ENCODE measurements around the gene AAMDC. TPM values are rescaled to one million over a fixed set of nuclear protein-coding genes. Genes with fewer than 3 reads are reported as not detected.

Gene AAMDC
- total RNA-seq, 1 donor from 2014 or later, result 17.8 TPM

DNA sequence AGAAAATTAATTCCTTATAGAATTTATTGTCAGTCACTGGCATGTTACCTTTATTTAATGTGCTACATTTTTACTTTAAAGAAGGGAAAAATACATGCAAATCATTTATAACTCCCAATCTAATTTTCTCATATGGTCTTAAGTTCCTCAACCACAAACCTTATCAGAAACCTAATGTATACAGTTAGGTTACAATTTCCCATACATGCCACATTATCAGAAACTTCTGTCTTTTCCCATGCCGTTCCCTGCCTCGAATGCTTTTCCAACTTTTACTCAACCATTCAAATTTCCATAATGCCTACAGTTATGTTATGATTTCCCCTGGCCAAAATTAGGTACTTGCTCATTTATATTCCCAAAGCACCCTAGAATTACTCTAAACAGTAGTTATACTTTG lies 14.0 kb upstream of the AAMDC start:
- no peak overlapping the region for H3K27ac Mint-ChIP-seq (ENCODE audit: unreplicated experiment)
- no peaks in the 10 kb centered on the region for H3K9me3 Mint-ChIP-seq
- no peak overlapping the region for H3K4me3 Mint-ChIP-seq
- no peaks in the 10 kb centered on the region for H3K27me3 Mint-ChIP-seq (ENCODE audit: low read depth)
- peaks cover 9% of the 10 kb centered on the region for H3K4me1 Mint-ChIP-seq
- no peak for DNase-seq (ENCODE audit: low read depth, low spot score)
- peaks cover 7% of the 10 kb centered on the region for H3K36me3 Mint-ChIP-seq (ENCODE audit: low read depth)
- no peak for TF ChIP-seq CTCF (conservative IDR thresholded peaks at IDR 0.05)

GRCh38 chr11:77813256-77813655 lies 7.7 kb upstream of the AAMDC start:
- TF ChIP-seq CTCF (conservative IDR thresholded peaks at IDR 0.05), result no peak
- peaks cover 18% of the 10 kb centered on the region for H3K36me3 Mint-ChIP-seq (ENCODE audit: low read depth)
- H3K27ac Mint-ChIP-seq (ENCODE audit: unreplicated experiment), result no peak overlapping the region
- peaks cover 8% of the 10 kb centered on the region for H3K9me3 Mint-ChIP-seq
- peak overlapping the region; percentile 44 for H3K4me3 Mint-ChIP-seq
- no peak for DNase-seq (ENCODE audit: low read depth, low spot score)
- H3K4me1 Mint-ChIP-seq, result peaks cover 3% of the 10 kb centered on the region
- no peaks in the 10 kb centered on the region for H3K27me3 Mint-ChIP-seq (ENCODE audit: low read depth)

DNA sequence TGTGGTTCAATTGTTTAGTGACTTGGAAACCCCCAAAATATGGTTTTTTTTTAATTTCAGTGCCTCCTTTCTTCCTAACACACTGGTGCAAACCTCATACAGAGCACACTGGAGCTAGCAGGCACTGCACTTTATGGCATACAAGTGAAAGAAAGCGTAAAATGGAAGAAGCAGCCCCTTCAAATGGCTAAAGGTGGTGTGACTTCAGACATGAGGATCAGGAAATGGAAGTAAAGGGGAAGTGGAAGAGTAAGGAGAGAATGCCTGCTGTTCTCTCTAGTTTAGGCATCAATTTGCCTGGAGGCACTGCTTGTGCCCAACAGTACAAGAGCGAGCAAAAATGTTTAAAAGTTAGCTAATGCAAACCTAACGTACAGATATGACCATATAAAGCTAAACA lies 6.1 kb upstream of the AAMDC start:
- H3K27ac Mint-ChIP-seq (ENCODE audit: unreplicated experiment), result no peak overlapping the region
- H3K27me3 Mint-ChIP-seq (ENCODE audit: low read depth), result no peaks in the 10 kb centered on the region
- TF ChIP-seq CTCF (conservative IDR thresholded peaks at IDR 0.05), result no peak
- H3K4me1 Mint-ChIP-seq, result peaks cover 9% of the 10 kb centered on the region
- no peak overlapping the region for H3K4me3 Mint-ChIP-seq
- DNase-seq (ENCODE audit: low read depth, low spot score), result no peak
- H3K36me3 Mint-ChIP-seq (ENCODE audit: low read depth), result peaks cover 18% of the 10 kb centered on the region
- peaks cover 8% of the 10 kb centered on the region for H3K9me3 Mint-ChIP-seq

- Mint-ChIP-seq H3K9me3 (peaks cover 8% of the 10 kb centered on the region), H3K4me1 (peaks cover 9% of the 10 kb centered on the region), H3K4me3 (no peak overlapping the region), H3K36me3 (ENCODE audit: low read depth) (peaks cover 18% of the 10 kb centered on the region), H3K27ac (ENCODE audit: unreplicated experiment) (no peak overlapping the region), H3K27me3 (ENCODE audit: low read depth) (no peaks in the 10 kb centered on the region)
- DNase-seq (ENCODE audit: low read depth, low spot score), result no peak
- no peak for TF ChIP-seq CTCF (conservative IDR thresholded peaks at IDR 0.05)
Observed at GRCh38 chr11:77815459-77815858, 5.5 kb upstream of the AAMDC start.

DNA sequence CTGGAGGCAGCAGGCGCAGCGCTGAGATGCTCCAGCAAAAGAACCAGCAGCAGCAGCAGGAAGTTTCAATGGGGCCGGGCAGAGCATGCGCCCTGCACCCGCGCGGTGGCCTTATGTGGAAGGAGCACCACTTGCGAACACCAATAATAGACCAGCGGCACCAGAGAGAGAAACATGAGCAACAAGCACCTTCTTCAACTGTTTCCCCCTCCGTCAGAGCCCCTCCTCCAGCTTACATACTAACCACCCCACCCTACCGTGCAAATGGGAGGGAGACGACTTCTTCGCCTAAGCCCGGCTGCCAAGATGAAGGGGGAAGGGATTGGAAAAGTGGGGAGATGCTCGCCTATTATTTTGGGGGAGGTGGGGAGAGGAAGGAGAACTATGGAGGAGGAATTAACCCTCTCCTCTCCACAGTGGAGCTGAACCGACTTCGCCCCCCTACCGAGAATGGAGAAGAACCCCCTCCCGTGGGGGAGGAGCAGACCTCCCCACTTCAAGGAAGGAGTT lies 1.5 kb upstream of the AAMDC start:
- peak overlapping the region; percentile 36 for H3K27ac Mint-ChIP-seq (ENCODE audit: unreplicated experiment)
- peak; percentile 70 for DNase-seq (ENCODE audit: low read depth, low spot score)
- H3K9me3 Mint-ChIP-seq, result peaks cover 8% of the 10 kb centered on the region
- TF ChIP-seq CTCF (conservative IDR thresholded peaks at IDR 0.05), result peak; percentile 38
- H3K27me3 Mint-ChIP-seq (ENCODE audit: low read depth), result no peaks in the 10 kb centered on the region
- peaks cover 19% of the 10 kb centered on the region for H3K4me1 Mint-ChIP-seq
- H3K36me3 Mint-ChIP-seq (ENCODE audit: low read depth), result peaks cover 9% of the 10 kb centered on the region
- H3K4me3 Mint-ChIP-seq, result peak overlapping the region; percentile 98
